H1 (cell line): ENCODE results near the gene RDM1. TPM values are rescaled to one million over a fixed set of nuclear protein-coding genes. Genes with fewer than 3 reads are reported as not detected.

Source experiments
- BACH1 ChIP-seq: IDR thresholded peaks from 2 replicates; pipeline ENCODE4 v1.6.1; 2012; ENCODE audit warnings: low read length, improper control_type of control experiment
- RNF2 ChIP-seq: fragments of 200-900, 300-1000 bp; sonication (generic); IDR thresholded peaks from 2 replicates; pipeline ENCODE4 v1.7.1; 2016; ENCODE audit warnings: borderline replicate concordance, low read depth, mild to moderate bottlenecking, antibody characterized with exemption, low read length; ENCODE audit not compliant: poor library complexity, severe bottlenecking; ENCODE audit errors: missing control alignments
- SP1 ChIP-seq: IDR thresholded peaks from 2 replicates; pipeline ENCODE4 v1.6.1; 2011; ENCODE audit warnings: low read depth, low read length
- TEAD4 ChIP-seq: IDR thresholded peaks from 2 replicates; pipeline ENCODE4 v1.6.1; 2012; ENCODE audit warnings: low read depth, low read length, inconsistent platforms, mixed read lengths
- polyA plus RNA-seq, 7 experiments: library from polyadenylated mRNA; depleted of rRNA in 3 of 7; stranded (reverse) in 5 of 7; unstranded in 2 of 7; fragments of >200 nt in 5 of 7; fragments of 200-250 nt in 2 of 7; gene quantifications; 1 replicate in 5 of 7; 2 replicates in 1 of 7; 4 replicates in 1 of 7; pipeline versions ENCODE4 v1.2.1 to v1.2.3, GENCODE V29; 2011 to 2013; ENCODE audit warnings: missing spikeins in 2 of 7, mixed read lengths in 2 of 7
- total RNA-seq: library from RNA; stranded (reverse); fragmentation: NEBNext Ultra II Directional; extraction: Animal tissue kit (Norgen Biotek cat#: 25700); gene quantifications from 2 replicates; pipeline ENCODE4 v1.2.1, GENCODE V29; 2021
- TF ChIP-seq, protein P1 (sequence below): IDR thresholded peaks from 2 replicates; pipeline ENCODE4 v1.6.1; 2011; ENCODE audit warnings: low read length, improper control_type of control experiment

RDM1 gene
- total and polyA plus RNA-seq, 2 of the 8 experiments (the other 6 are each of a cell fraction or from before 2014, with no cell fraction given) = 7.3 to 9.7 TPM

DNA sequence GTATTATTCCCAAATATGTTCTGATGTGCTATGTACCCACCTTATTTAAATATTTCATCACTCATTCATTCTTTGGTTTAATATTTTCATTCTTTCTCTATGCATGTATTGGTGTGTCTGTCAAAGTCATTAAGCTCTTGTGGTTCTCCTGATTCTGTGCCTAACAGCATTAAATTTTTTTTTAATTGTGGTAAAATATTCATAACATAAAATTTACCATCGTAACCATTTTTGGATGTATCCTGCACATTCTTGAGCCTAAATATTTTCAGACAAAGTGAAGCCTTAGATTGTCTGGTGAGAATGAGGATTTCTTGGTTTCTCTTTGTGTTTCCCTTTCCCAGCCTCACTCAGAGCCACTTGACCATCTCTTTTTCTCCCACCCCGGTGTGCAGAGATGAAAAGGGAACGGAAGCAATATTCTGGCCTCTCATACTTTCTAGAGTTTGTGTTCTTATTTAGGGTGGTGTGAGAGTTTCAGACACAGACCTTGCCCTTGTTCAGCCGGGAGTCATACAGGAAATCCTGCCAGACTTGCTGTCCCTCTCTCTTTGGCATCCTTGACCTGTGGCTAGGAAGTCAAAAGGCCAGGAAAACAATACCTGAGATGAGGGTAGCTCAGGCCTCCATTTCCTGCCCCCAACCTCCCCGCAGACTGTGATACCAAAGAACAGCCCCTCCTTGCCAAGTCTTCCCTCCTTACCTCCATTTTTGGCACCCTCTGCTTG, 55.3 kb downstream of the RDM1 start (continued):
- TF ChIP-seq TEAD4 = no peak
- no peak for TF ChIP-seq SP1
- no peak for TF ChIP-seq RNF2
- TF ChIP-seq, protein P1, sequence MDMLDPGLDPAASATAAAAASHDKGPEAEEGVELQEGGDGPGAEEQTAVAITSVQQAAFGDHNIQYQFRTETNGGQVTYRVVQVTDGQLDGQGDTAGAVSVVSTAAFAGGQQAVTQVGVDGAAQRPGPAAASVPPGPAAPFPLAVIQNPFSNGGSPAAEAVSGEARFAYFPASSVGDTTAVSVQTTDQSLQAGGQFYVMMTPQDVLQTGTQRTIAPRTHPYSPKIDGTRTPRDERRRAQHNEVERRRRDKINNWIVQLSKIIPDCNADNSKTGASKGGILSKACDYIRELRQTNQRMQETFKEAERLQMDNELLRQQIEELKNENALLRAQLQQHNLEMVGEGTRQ = no peak
- no peak for TF ChIP-seq BACH1
